Activated CD8-positive, alpha-beta memory T cell treated with anti-CD3 and anti-CD28 coated beads, Interleukin-2, amount 50 U/mL, for 1 hour (primary cell): ENCODE measurements around the gene SIL1.
"Not testable (repeated sequence)": the region's sequence is repeated elsewhere in the genome, so short reads cannot be mapped to it uniquely, and the experiment has no call there.

Source experiments
- DNase-seq: peaks from one replicate; pipeline ENCODE4 v3.0.0-alpha.2; 2020; ENCODE audit errors: extremely low read depth

SIL1 gene

DNA sequence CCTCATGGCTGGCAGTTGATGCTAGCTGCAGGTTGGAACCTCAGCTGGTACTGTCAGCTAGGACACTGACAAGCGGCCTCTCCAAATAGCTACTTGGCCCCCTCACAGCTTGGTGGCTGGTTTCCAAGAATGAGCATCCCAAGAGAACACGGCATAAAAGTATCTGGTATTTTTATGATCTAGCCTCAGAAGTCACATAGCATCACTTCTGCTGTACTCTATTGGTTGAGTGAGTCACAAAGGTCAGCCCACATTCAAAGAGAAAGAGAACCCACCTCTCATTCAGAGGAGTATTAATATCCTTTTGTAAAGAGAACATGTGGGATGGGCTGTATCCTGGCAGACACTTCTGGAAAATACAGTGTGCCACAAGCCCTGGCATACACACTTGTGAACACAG lies 6.0 kb upstream of the SIL1 start:
- DNase-seq: no peak

DNA sequence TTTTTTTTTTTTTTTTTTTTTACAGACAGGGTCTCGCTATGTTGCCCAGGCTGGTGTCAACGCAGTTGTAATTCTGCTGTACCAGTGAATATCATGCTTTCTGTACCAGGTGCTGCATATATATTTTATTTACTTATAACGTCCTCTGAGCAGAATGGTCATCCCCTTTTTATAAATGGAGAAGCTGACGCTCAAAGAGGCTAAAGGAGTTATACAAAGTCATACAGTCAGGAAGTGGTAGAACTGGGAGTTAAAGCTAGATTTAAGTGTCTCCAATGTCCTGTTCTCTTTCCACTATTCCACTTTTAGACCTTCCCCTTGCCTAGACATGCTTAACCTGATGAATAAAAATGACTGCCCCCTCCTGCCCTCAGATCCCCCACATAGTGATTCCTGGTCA lies 1.2 kb upstream of the SIL1 start:
- no peak for DNase-seq

DNA sequence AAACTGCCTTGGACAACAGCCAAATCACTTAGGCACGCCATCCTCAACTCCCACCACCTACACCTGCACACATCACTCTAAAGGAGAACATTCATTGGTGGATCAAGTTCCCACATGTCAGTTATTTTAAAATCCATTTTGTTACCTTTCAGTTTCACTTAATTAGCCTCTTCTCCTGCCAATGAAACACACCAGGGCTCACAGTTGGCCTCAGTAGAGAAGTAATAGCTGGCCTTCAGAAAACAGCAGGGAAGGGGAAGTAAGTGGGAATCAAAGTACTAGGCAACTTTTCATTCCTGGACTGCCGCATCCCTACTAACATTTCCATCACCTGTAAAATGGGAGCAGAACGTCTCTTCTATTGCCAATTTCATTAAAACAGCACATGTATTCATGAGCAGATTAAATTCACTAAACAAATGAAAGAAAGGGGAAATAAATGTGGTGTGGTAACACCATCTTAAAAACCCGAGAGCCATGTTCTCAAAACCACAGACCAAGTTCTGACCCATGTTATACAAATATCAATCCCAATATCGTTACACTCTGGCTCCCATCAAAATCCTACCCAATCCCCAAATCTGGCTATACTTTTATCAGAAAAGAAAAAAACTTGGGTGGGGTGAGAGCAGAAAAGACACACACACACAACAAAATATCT lies 1.7 kb downstream of the SIL1 start:
- DNase-seq: no peak

DNA sequence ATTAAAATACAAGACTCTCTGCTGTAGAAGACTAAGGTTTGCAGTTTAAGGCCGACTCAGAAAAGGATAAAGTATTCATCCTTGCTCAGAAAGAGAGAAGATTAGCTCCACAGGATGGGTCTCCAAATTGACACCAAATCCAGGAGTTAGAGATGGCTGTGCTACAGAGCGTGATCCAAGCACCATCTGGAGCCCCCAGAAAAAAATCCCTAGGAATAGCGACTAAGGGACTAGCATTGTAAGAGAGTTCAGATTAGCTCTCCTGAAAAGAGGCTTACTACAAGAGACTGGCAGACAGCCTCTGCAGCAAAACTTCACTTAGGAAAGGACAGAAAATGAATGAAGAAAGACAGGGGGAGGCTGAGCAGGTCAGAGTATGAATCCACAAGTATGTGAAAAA lies 3.7 kb downstream of the SIL1 start:
- no peak for DNase-seq

DNA sequence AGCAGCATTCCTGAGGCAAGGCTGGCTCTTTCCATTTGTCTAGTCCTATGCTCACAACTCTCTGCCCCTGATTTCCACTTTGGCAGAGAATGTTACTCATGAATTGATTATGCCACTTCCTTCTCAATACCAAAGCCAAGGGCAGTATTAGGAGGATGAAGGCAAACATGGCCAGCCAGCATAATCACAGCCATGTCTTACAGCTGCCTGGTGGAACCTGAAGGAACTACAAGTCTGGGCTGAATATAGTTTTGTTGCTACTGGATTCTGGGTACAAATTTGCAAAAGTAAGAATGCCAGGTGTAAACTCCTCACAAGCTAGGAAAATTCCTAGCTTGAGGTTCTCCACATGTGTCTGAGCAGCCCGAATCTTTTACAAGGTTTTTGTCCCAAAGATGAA lies 4.2 kb downstream of the SIL1 start:
- no peak for DNase-seq

DNA sequence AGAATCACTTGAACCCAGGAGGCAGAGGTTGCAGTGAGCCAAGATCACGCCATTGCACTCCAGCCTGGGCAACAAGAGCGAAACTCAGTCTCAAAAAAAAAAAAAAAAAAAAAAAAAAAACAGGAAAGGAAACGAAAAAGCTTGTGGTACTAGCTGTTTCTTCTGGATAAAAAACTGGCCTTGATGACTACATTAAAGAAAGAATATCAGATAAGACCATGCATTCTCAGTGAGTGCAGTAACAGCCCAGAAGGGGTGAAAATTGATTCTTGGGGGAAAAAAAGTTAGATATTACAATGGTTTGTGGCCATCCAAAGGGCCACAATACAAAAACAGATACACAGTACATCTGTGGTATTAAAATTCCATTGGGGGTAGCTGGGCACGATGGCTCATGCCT lies 5.3 kb downstream of the SIL1 start:
- not testable (repeated sequence) for DNase-seq

DNA sequence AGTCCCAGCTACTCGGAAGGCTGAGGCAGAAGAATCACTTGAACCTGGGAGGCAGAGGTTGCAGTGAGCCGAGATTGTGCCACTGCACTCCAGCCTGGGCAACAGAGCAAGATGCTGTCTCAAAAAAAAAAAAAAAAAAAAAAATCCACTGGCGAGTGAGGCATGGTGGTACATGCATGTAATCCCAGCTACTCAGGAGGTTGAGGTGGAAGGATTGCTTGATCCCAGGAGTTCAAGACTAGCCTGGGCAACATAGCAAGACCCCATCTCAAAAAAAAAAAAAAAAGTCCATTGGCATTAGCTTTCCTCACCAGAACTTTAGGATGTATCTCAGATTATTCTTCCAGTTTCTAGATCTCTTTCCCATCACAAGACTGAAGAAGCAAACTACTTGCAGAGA lies 6.2 kb downstream of the SIL1 start:
- not testable (repeated sequence) for DNase-seq

DNA sequence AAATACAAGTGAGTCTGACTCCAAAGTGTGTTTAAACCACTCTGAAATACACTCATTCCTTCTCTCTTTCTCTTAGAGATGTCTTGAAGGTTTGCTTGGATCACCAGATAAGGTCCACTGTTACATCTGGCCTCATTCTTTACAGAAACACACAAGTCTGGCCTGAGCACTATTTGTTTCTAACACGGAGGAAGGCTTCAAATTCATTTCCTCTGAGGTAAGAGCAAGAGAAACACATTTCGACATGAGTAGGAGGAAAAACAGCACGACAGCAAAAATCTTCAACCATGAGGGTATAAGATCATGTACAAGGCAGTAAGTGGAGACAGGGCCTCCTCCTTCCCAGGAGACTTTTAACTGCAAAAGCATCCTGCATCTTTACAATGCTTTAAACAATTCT lies 8.0 kb downstream of the SIL1 start:
- no peak for DNase-seq

DNA sequence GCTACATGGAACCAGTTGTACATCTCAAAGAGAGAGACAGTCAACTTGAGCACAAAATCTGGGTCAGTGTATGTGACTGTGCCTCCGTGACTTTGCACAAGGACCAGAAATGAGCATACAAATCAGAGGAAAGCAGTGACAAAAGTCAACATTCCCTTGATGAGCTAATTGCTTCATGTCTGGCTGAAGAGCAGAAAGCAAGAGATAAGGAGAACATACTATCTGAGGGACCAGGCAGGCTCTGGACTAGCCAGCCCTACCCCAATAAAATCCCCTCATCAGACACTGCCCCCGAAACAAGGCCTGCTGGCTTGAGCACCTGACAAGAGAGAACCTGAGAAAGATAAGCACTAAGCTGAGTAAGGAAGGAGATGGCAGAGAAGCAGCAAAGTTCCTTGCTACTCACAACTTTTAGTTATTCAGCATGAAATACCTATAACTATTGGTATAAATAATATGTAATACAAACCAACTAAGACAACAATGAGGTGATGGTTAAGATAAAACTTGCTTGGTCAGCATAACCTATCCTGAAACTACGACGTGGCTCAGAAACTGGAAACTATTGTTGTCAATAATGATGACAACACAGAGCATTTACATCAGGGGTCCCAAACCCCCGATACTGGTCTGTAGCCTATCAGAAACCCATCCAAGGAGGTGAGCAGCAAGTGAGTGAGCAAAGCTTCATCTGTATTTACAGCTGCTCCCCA lies 9.5 kb downstream of the SIL1 start:
- no peak for DNase-seq

DNA sequence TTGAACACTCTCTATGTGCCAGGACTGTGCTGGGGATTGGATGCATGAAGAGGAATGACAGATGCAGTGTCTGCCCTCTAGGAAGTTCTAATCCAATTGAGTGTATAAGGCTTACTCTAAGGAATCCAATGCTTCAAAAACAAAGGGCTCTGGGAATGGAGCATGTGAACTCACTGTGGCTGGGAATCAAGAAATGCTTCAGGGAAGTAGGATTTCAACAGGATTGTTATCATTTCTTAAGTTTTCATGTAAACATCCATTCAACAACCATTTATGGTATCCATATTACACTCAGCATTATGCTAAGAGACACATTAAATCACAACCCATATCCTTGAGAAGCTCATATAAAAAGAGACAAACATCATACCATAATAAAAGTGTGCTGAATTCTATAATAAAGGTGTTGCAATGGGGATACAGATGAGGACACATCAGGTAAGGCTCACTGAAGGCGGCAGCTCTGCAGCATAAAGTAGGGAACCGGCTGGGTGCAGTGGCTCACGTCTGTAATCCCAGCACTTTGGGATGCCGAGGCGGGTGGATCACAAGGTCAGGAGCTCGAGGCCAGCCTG lies 11.3 kb downstream of the SIL1 start:
- no peak for DNase-seq

DNA sequence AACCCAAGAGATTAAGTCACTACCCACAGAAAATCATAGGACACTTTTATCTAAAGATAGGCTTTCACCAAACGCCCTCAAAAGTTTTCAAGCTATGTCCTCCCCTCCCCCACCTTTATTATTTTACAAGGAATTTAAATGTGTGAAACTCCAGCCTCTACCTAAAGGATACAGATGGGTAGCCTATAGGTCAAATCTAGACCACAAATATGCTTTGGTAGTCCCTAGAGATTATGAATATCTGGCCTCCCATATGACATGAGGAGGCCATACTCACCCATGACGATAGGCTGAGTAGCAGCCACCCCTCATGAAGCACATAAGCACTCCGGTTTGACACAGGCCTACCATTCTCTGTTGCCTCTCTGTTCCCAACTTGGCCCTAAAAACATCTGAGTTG lies 11.9 kb downstream of the SIL1 start:
- DNase-seq: no peak

DNA sequence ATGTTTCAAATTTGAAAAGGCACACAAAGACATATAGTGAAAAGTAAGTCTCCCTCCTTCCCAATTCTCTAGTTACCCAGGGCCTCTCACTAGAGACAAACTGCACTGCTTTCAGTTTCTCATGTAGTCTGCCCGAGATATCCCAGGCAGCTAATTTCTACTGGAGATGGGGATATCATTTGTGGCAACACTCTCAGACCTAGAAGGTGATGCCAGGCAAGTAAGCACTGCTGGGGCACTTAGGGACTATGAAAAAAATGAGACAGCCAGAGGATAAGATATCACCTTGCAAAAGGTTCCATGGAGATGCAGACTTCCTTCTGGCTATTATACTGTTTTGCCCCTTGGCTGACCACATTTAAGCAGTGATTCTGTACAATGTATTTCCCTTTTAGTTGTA lies 12.6 kb downstream of the SIL1 start:
- no peak for DNase-seq

DNA sequence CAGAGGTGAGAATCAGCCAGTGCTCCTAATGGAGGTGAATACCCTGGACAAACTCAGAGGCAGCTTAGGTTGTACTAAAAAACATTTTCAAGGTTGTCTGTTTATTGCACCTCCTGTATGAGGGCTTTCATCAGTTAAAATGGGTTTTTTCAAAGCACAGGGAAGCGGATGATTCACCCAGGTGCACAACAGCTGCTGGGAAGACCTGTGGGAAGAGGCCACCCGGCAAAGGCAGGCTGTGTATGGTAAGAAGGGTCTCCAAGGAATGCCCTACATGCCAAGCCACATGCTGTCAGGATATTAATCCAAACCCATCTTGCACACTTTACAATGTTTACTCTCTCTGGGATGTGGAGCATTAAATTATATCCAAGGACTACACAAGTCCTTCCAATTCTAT lies 14.7 kb downstream of the SIL1 start:
- no peak for DNase-seq

DNA sequence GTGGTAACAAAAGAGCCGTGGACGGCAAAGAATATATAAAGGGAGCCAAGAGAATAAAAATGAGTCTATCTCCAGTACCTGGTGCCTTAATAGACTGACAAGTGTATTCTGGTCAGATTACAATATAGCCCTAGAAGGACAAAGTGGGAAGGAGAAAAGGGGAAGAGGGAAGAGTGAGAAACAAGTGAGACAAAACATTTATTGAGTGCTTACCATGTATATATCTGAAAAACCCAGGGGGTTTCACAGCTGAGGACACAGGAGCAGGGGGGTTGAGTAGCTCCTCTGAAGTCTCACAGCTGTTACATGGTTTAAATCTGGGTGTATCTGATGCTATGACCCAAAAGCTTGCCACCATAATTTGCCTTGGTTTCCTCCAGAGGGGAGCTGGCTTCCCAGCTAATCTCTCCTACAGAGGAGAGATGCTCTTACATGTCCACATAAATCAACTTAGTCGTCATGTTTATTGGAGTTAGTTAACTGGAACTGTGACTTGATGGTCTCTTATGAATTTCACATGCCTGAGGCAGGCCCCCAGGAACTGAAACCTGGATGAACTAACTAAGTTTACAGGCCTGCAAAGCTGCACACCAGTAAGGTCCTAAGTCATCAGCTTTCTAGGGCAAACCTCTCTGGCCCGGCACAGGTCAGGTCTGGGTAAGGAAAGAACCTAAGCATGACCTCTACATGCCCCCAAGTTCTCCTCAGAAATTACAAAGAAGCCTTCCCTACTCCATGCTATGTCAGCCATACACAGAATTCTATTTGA lies 15.5 kb downstream of the SIL1 start:
- DNase-seq: no peak

DNA sequence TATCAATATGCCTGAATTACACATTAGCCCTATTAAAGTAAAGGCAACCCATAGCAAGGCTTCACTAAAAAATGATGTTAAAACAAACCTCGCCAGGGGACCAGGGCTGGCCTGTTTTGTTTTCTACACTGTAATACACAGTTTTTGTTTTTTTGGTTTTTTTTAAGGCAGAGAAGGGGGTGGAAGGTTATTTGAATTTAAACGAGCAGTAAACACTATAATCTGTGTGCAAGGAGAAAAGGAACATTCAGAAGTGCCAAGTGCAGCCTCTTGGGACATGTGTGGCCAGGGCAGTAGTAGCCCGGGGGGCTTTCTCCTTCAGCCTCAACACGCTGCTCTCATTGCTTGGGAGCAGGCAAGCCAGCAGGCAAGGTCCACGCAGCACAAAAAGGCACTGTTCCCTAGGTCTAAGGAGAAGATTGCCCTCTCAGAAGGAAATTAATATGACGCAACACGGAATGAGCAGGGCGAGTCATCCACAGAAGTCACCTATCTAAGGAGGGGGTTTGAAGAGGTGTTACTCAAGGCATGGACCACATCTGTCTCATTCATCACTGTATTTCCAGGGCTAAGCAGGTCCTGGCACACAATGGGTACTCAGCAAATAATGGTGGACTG lies 16.2 kb downstream of the SIL1 start:
- DNase-seq: no peak

DNA sequence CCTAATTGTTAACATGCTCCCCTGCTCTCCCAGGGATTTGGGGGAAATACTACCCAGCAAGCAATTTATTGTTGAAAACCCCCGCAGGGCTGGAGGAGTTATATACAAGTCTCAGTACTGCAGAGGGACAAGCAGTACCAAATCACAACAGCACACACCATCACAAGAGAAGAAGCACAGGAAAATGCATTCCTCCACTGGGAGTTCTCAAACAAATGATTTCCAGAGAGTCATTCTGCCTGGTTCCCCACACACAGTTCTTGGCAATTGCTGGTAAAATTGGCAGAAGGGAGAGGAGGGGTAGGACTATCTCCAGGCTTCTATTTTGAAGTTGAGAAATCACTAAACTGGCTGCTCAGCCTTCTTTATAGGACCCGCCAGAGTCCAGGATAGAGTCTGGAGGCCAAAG lies 16.8 kb downstream of the SIL1 start:
- no peak for DNase-seq

DNA sequence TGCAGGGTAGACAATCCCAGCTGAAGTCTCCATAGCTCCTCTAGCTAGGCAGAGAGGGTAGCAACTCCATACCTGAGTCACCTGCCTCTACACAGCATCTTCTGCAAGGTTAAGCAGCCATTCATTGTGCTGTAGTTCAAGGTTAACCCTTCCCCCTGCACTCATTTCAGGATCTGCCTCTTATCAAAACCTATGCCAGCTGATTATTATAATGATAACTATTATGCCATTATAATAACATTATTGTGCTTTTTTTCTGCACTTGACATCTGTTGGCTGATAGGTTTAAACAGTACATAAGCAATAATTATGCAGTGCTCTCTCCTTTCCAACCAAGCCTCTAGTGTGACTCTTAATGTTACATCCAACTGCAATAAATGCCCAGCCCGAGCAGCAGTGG lies 17.3 kb downstream of the SIL1 start:
- DNase-seq: no peak

DNA sequence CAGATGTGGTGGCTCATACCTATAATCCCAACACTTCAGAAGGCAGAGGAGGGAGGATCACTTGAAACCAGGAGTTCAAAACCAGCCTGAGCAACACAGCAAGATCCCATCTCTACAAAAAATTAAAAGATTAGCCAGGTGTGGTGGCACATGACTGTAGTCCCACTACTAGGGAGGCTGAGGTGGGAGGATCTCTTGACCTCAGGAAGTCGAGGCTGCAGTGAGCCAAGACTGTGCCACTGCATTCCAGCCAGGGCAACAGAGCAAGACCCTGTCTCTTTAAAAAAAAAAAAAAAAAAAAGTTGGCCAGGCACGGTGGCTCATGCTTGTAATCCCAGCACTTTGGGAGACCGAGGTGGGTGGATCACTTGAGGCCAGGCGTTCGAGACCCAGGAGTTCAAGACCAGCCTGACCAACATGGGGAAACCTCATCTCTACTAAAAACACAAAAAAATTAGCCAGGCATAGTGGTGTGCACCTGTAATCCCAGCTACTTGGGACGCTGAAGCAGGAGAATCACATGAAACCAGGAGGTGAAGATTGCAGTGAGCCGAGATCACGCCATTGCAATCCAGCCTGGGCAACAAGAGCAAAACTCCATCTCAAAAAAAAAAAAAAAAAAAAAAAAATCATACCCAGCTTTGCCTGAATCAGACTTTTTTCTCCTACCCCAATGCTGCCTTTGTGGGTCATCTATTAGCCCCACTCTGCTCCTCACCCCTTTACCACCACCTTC lies 18.2 kb downstream of the SIL1 start:
- not testable (repeated sequence) for DNase-seq

DNA sequence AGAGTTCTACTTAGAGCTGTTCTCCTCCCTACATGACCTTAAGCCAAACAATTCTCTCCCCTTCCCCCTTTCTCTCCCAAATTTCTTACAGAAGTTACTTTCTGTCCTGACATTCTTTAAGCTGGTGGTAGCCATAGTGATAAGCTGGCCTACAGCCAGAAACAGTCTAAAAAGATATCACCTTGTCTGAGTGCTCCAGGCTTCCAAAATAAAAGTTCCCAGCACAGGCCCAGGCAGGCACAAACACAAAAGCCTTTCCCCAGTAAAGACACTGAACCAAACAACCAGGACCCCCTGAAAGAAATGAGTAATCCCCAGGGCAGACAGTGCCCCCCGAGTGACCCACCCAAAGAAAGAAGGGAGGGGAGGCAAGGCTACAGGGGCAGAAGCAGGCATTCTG lies 19.2 kb downstream of the SIL1 start:
- DNase-seq: no peak

DNA sequence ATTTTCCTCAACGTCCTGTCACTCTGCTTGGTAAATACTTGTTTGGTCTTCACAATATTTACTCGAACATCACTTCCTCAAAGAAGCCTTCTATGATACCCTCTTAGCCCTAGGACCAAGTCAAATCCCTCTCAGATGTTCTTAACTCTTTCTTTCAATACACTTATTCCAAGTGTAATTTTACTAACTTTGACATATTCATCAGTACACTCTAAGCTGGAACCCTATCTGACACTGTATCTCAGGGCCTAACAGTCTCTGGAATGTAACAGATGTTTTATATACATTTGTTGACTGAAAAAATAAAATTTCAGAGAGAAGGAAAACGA lies 19.6 kb downstream of the SIL1 start:
- no peak for DNase-seq

DNA sequence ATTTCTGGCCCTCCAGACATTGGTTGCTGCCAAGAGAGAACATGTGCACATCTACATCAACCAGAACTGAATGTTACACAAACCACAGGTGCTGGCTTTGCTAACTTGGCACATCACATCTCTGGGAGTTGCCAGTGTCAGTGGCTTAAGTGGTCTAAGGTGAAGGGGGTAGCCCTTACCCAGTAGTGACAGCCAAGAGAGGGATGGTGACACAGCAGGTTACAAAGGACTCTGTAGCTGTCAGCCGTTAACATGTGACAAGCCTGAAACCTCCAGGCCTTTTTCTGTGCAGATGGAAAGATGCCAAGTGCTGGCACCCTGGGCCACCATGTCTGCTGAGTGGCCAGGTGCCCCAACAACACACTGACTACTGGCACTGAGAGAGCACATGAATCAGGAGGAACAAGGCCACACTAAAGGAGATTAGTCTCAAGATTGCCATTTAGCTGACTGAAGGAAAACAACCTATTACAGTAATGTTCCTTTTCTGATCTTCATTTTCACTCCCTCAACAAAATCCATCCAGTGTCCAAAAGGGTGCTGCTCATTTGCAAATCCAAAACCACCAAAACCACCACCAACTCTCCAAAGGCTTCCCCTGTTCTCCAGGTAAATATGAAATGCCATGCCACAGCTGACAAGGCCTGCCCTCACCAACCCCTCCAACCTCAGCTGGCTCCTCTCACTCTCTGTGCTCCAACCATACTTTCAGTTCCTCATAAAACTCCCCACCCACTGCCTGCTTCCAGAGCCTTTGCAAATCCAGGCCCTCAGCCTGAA lies 20.2 kb downstream of the SIL1 start:
- no peak for DNase-seq
